ENCODE measurements around the gene RGS14.

RGS14 gene

DNA sequence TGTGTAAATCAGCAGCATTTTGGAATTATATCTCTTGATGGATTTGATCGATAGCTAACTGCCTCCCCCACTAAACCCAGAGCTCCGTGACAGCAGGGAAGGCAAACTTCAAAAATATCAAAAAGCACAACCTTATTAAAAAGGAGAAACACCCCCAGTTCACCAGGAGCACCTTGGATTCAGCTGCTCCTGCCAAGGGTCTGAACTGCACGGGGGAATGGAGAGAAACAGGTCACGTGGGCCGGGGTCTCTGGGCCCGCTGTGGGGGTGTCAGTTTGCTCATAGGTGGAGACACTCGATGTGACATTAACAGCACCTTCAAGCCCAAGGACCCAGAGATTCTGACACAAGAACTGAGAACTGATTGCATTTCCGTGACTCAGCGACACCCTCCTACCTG lies 25.5 kb downstream of the RGS14 start:
- DNase-seq: no peak

- no peak for DNase-seq
Measured at GRCh38 chr5:177384134-177384533, 26.4 kb downstream of the RGS14 start, which contains the start of gene SLC34A1. SLC34A1 (plus strand) TSS chr5:177384434; CDS start chr5:177385742, 1,308 bp downstream.

DNA sequence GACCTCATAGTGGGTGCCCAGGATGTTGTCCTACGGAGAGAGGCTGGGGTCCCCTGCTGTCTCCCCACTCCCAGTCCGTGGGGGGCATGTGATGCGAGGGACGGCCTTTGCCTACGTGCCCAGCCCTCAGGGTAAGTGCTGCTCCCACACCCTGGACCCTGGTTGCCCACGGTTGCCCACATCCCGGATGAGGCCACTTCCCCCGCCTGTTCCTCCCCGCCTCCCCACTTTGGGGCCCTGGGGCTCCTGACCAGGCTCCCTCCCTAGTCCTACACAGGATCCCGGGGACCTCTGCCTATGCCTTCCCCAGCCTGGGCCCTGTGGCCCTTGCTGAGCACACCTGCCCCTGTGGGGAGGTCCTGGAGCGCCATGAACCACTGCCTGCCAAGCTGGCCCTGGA lies 28.0 kb downstream of the RGS14 start:
- DNase-seq: no peak

GRCh38 chr5:177386542-177386941 lies 28.8 kb downstream of the RGS14 start:
- DNase-seq: no peak

GRCh38 chr5:177387405-177387804 lies 29.7 kb downstream of the RGS14 start:
- DNase-seq: no peak

GRCh38 chr5:177388521-177389052 lies 30.9 kb downstream of the RGS14 start:
- DNase-seq: no peak

DNA sequence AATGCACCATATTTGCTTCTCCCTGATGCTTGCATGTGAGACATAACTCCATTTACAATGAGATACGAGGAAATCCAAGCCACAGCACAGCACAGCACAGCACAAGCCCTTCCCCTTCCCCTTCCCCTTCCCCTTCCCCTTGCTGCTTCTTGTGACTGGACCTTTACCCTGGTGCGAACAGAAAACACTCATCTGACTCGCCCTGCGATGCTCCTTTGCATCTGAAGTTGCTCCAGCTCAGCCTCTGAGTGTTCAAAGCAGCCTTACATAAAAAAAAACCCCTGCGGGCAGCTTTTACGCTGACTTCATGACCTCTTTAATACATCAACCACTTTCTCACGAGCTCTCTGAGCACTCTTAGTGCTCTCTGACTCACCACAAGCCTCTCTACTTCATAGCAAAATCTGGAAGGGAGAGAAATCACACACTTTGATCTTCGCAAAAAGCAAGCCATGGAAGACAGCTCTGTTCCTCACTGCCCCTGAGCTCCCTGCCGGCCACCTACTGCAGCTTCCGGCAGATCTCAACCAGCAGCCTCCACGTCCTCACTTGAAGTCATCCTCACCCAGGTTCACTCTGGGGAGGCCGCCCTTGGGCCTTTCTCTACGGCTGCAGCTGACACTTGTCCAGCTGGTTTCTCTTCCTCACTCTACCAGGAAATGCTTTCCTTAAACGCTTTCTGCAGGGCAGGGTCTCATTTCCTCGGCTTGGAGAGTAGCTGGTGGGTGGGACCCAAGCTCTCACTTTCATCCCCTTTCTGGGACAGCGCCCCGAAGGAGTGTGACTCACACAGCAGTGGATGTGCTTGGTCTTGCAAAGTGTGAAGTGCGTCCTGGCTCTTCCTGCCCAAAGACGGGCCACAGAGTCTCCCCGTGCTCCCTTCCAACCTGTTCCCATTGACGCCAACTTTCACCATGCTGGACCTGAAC lies 31.8 kb downstream of the RGS14 start:
- DNase-seq: no peak

GRCh38 chr5:177390363-177391300 lies 32.9 kb downstream of the RGS14 start:
- peak; percentile 76 for DNase-seq

- DNase-seq: no peak
Measured at GRCh38 chr5:177392765-177393164, 35.0 kb downstream of the RGS14 start.

DNA sequence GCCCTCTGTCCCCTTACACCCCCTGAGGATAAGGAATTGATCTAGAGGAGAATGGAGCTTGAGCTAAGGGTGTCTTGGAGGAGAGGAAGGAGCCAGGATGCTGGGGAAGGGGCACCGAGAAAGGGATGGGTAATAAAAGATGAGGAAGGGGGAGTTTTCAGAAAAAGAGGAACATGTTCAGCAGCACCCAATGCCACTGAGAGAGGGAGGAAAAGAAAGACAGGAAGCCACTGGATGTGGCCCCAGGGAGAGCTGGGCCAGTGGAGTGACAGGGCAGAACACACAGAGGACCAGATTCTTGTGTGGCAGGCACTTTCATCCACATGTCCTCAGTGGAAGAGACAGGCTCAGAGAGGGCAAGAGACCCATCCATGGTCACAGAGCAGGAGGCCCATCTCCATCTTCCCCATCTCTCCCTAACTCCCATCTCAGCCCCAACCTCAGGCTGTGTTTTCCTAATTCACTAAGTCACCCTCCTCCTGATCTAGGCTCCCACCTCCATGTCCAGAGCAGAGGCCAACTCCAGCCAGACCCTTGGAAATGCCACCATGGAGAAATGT lies 35.6 kb downstream of the RGS14 start:
- DNase-seq: no peak

DNA sequence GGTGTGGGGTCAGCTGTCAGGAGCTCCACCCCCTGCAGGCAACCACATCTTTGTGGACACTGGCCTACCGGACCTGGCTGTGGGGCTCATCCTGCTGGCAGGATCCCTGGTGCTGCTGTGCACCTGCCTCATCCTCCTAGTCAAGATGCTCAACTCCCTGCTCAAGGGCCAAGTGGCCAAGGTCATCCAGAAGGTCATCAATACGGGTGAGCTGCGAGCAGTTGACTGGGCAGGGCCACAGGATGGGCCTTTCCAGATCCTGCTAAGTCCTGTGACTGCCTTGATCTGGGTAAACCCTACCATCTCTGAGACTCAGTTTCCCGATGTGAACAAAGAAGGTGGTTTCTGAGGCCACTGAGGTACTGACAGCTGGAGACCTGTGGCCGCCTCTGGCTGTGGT lies 36.3 kb downstream of the RGS14 start:
- no peak for DNase-seq

DNA sequence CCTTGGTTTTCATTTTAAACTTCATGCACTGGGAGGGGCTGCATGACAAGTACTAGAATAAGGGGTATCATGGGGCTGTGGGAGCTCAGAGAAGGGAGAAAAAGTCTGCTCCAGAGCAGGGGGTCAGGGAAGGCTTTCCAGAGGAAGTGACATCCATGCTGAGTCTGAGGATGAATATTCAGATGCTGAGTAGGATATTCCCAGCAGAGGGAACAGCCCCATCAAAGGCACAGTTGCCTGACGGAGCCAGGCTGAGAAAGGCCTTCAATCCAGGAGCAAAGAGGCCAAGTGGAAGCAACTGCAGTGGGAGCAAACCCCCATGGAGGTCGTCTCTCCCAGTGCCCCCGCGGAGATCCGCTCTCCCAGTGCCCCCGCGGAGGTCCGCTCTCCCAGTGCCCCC lies 38.4 kb downstream of the RGS14 start:
- DNase-seq: no peak

GRCh38 chr5:177396807-177397206 lies 39.1 kb downstream of the RGS14 start:
- no peak for DNase-seq

- no peak for DNase-seq
Measured at GRCh38 chr5:177397875-177398390, 40.2 kb downstream of the RGS14 start.

GRCh38 chr5:177399997-177400868 lies 42.5 kb downstream of the RGS14 start, which contains the start of gene PFN3:
PFN3 (minus strand) TSS chr5:177400661; CDS start chr5:177400576, 85 bp downstream.
- DNase-seq: no peak

GRCh38 chr5:177402271-177403043 lies 44.7 kb downstream of the RGS14 start:
- DNase-seq: peak; percentile 78

DNA sequence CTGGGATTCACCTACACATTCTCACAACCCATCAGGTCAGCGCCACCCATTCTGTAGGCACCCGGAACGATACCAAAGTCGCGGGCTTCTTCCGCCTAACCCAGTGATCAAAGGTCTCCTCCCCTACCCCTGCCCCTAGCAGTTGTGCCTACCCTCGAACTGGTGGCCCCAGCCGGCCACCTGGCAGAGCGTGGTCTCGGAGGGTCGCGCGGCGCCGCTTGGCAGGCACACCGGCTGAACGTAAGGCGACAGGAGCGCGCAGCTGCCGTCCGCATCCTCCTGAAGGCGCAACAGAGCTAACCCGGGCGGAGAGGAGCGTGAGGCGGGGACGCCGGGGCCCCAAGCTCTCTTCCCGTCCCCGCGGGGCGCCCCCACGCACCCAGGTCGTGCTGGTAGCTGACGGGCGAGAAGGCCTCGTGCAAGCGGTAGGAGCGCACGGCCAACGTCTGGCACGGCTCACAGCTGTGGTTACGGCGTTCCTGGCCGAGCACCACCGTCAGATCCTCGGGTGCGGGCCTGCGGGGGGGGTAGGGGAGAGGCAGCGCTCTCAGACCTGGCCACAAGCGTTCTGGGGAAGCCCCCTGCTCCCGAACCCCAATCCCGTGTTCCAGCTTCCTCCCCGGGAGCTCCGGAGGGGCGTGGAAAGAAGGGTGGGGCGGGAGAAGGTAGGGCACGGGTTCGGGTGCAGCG lies 45.5 kb downstream of the RGS14 start:
- DNase-seq: no peak

DNA sequence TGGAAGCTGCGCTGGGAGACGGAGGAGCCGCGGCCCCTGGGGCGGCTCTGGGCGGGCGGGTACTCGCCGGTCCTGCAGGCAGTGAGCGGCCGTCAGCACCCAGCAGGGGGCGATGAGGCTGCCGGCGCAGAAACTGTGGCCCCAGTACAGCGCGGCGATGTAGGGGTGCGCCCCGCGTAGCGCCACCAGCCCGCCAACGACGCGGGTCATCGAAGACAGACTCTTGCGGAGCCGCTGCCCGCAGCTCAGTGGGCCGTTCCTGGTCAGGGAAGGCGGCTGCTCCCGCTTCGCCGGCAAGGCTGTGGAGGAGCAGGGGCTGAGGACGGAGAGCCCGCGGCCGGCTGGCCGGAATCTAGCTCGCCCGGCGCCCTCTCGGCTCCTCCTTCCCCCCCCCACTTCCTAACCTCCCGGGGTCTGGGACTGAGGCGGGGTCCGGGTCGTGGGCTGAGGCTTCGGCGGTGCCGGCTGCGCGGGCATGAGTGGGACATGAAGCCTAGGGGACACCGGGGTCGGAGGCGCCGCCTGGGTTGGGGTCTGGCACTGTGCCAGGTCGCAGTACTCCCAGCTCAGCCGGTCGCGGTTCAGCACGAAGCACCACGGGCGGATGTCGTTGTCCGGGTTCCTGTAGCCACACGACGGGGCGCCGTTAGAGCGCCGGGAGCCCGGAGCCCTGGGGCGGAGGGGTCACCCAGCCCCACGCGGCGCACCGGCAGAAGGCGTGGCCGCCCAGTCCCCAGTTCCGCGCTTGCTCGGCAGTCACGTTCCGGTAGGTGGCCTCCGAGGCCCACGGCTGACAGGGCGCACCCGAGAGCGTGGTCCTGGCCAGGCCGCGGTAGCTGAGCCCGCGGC lies 46.3 kb downstream of the RGS14 start:
- DNase-seq: peak; percentile 71

- no peak for DNase-seq
Measured at GRCh38 chr5:177404641-177405179, 47.0 kb downstream of the RGS14 start.

Data from NCI-H774 (cell line).